Astrocyte (in vitro differentiated cells and primary cell): ENCODE results near the gene ARAP2. TPM values are rescaled to one million over a fixed set of nuclear protein-coding genes. Genes with fewer than 3 reads are reported as not detected.

ENCODE experiments used
- DNase-seq: peaks from one replicate; pipeline ENCODE4 v3.0.0-alpha.2; 2010; ENCODE audit warnings: low read depth
- FAIRE-seq: peaks from 2 replicates; lab custom pipeline; 2011; peaks lifted over from hg19 to GRCh38; lab: Jason Lieb, UNC
- H2AFZ ChIP-seq: 2 replicates; pipeline ENCODE4 v1.6.0; 2012; ENCODE audit warnings: low read depth, low read length, inconsistent platforms
- H3K27ac ChIP-seq: 2 replicates; pipeline ENCODE4 v1.5.1; 2011; ENCODE audit warnings: low read depth, low read length, inconsistent platforms
- H3K27me3 ChIP-seq: 2 replicates; pipeline ENCODE4 v1.6.0; 2011; ENCODE audit warnings: low read length, inconsistent platforms; ENCODE audit not compliant: insufficient read depth
- H3K36me3 ChIP-seq: 2 replicates; pipeline ENCODE4 v1.5.1; 2011; ENCODE audit warnings: low read length, inconsistent platforms; ENCODE audit not compliant: insufficient read depth
- H3K4me1 ChIP-seq: 2 replicates; pipeline ENCODE4 v1.5.1; 2011; ENCODE audit warnings: low read length, inconsistent platforms; ENCODE audit not compliant: insufficient read depth
- H3K4me2 ChIP-seq: 2 replicates; pipeline ENCODE4 v1.6.0; 2012; ENCODE audit warnings: low read length, inconsistent platforms
- H3K4me3 ChIP-seq: 2 replicates; pipeline ENCODE4 v1.5.1; 2011; ENCODE audit warnings: low read depth, mild to moderate bottlenecking, low read length, inconsistent platforms; ENCODE audit not compliant: insufficient read depth
- H3K79me2 ChIP-seq: 2 replicates; pipeline ENCODE4 v1.6.0; 2012; ENCODE audit warnings: mild to moderate bottlenecking, low read length, inconsistent platforms; ENCODE audit not compliant: insufficient read depth
- H3K9ac ChIP-seq: 2 replicates; pipeline ENCODE4 v1.6.0; 2012; ENCODE audit warnings: mild to moderate bottlenecking, low read length, inconsistent platforms
- H3K9me3 ChIP-seq: 2 replicates; pipeline ENCODE4 v1.5.1; 2012; ENCODE audit warnings: low read depth, mild to moderate bottlenecking, low read length, inconsistent platforms; ENCODE audit not compliant: insufficient read depth
- H4K20me1 ChIP-seq: 2 replicates; pipeline ENCODE4 v1.6.0; 2012; ENCODE audit warnings: low read length, inconsistent platforms; ENCODE audit not compliant: insufficient read depth
- H3K27ac Mint-ChIP-seq: one replicate; pipeline ENCODE4 v1.8.0; 2021; ENCODE audit warnings: mild to moderate bottlenecking, mixed read lengths; ENCODE audit not compliant: unreplicated experiment
- H3K27me3 Mint-ChIP-seq: one replicate; pipeline ENCODE4 v1.8.0; 2021; ENCODE audit warnings: low read depth, mixed read lengths; ENCODE audit not compliant: unreplicated experiment
- H3K36me3 Mint-ChIP-seq: one replicate; pipeline ENCODE4 v1.8.0; 2021; ENCODE audit warnings: low read depth, mixed read lengths; ENCODE audit not compliant: unreplicated experiment
- H3K4me1 Mint-ChIP-seq: one replicate; pipeline ENCODE4 v1.8.0; 2021; ENCODE audit warnings: low read depth, mixed read lengths; ENCODE audit not compliant: unreplicated experiment
- H3K4me3 Mint-ChIP-seq: one replicate; pipeline ENCODE4 v1.8.0; 2021; ENCODE audit warnings: mild to moderate bottlenecking, moderate library complexity, mixed read lengths; ENCODE audit not compliant: unreplicated experiment
- H3K9me3 Mint-ChIP-seq: one replicate; pipeline ENCODE4 v1.8.0; 2021; ENCODE audit warnings: mild to moderate bottlenecking, mixed read lengths; ENCODE audit not compliant: unreplicated experiment
- EZH2 ChIP-seq: IDR thresholded peaks from 2 replicates; pipeline ENCODE4 v1.6.1; 2012; ENCODE audit warnings: mild to moderate bottlenecking, low read length, inconsistent platforms; ENCODE audit not compliant: insufficient read depth
- total RNA-seq: library from RNA; stranded (reverse); gene quantifications from 2 replicates; pipeline ENCODE4 v1.2.1, GENCODE V29; 2021
- TF ChIP-seq, protein P1 (sequence below): IDR thresholded peaks from 2 replicates; pipeline ENCODE4 v1.5.1; 2011; ENCODE audit warnings: low read depth, mild to moderate bottlenecking, inconsistent platforms, low read length, moderate library complexity; ENCODE audit not compliant: insufficient read depth

The ARAP2 gene
- total RNA-seq, 1 donor from 2014 or later: 9.6 TPM

DNA sequence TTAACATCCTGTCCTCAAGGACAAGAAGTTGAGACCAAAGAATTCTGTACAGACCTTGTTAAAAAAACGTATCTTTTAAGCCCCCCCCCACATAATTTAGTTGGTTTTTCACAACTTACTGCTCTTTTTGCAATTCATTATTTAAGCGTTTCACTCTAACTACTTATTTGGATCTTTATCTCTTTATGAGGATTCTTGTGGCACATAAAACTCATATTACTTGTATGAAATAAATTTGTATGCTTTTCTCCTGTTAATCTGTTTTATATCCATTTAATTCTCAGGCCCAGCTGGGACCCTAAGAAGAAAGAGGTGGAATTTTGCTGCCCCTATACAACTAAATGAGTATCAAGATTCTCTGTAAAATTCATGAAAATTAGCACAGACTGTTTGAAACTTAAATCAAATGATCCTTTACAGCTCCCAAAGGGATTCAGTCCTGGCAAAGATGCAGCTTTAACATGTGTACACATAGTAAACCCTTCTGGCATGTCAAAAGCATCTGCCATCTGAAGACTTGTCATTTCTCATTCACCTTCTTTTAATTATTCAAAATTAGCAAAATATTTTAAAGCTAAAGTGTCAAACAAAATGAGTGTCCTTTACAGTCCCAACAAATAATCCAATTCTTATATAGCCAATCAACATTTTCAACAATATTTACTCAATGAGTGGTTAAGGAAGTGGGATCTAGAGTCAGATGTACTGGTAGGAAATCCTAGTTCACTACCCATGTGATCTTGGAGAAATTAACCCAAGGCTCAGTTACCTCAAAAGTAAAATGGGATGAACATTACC, 17.7 kb downstream of the ARAP2 start:
- Histone ChIP-seq H3K4me2 (no peak overlapping the region), H3K79me2 (no peaks in the 10 kb centered on the region), H3K27me3 (no peaks in the 10 kb centered on the region), H3K36me3 (no peaks in the 10 kb centered on the region), H3K4me1 (peaks cover 3% of the 10 kb centered on the region), H3K4me3 (no peak overlapping the region), H4K20me1 (no peaks in the 10 kb centered on the region), H3K27ac (no peak overlapping the region), H3K9ac (no peak overlapping the region), H3K9me3 (no peaks in the 10 kb centered on the region), H2AFZ (no peak overlapping the region)
- H3K4me3 Mint-ChIP-seq: no peak overlapping the region
- H3K4me1 Mint-ChIP-seq: peaks cover 6% of the 10 kb centered on the region
- no peaks in the 10 kb centered on the region for H3K36me3 Mint-ChIP-seq
- no peaks in the 10 kb centered on the region for H3K27me3 Mint-ChIP-seq
- FAIRE-seq (no peak), DNase-seq (no peak)
- peaks cover under 1% of the 10 kb centered on the region for H3K9me3 Mint-ChIP-seq
- no peak for TF ChIP-seq EZH2
- TF ChIP-seq, protein P1, sequence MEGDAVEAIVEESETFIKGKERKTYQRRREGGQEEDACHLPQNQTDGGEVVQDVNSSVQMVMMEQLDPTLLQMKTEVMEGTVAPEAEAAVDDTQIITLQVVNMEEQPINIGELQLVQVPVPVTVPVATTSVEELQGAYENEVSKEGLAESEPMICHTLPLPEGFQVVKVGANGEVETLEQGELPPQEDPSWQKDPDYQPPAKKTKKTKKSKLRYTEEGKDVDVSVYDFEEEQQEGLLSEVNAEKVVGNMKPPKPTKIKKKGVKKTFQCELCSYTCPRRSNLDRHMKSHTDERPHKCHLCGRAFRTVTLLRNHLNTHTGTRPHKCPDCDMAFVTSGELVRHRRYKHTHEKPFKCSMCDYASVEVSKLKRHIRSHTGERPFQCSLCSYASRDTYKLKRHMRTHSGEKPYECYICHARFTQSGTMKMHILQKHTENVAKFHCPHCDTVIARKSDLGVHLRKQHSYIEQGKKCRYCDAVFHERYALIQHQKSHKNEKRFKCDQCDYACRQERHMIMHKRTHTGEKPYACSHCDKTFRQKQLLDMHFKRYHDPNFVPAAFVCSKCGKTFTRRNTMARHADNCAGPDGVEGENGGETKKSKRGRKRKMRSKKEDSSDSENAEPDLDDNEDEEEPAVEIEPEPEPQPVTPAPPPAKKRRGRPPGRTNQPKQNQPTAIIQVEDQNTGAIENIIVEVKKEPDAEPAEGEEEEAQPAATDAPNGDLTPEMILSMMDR: no peak
- no peak overlapping the region for H3K27ac Mint-ChIP-seq

DNA sequence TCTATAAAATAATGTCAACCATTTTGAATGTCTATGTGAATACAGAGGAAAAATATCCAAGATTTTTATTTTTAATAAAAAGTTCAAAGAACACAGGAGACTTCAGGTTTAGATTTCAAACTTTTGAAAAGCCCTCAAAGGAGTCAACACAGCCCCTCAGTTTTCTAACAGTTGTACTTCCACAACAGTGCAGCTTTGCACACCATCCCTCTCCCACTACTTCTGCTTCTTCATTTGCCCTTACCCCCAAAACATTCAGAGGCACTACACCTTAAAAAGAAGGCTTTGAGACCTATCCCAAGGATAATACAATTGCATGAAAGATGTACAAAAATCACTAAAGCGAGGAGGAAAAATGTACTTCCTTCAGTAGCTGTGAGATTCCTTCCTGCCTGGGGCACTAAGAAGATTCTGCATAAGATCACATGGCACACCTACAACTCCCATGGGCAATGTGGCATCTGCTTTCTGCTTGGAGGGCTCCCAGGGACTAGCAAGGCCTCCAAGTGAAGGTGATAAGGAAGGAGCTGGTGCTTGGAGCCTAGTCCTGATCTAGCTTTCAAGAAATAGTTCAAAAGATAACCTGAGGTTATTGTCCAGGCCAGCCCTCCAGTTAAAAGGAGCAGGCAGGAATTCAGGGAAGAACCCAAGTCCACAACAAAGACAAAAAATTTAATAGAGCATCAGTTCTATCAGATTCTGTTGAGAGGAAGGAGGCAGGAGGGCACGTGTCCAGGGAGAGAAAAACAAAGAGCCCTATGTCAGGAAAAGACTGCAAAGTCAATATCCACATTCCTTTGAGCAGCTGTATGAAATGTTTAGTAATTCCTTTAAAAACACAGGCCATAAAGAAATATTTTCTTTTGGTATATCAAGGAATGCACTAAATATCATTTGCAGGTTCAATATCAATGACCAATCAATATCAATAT, 19.1 kb downstream of the ARAP2 start:
- H3K27me3 Mint-ChIP-seq: no peaks in the 10 kb centered on the region
- Histone ChIP-seq H3K9me3 (no peaks in the 10 kb centered on the region), H4K20me1 (no peaks in the 10 kb centered on the region), H3K27ac (no peak overlapping the region), H3K4me3 (no peak overlapping the region), H3K4me2 (no peak overlapping the region), H3K27me3 (no peaks in the 10 kb centered on the region), H3K4me1 (peaks cover 3% of the 10 kb centered on the region), H3K9ac (no peak overlapping the region), H2AFZ (no peak overlapping the region), H3K36me3 (no peaks in the 10 kb centered on the region), H3K79me2 (no peaks in the 10 kb centered on the region)
- peaks cover 6% of the 10 kb centered on the region for H3K4me1 Mint-ChIP-seq
- H3K27ac Mint-ChIP-seq: no peak overlapping the region
- no peaks in the 10 kb centered on the region for H3K9me3 Mint-ChIP-seq
- FAIRE-seq: no peak
- TF ChIP-seq, protein P1: no peak
- TF ChIP-seq EZH2: no peak
- H3K4me3 Mint-ChIP-seq: no peak overlapping the region
- H3K36me3 Mint-ChIP-seq: no peaks in the 10 kb centered on the region
- no peak for DNase-seq
